ENCODE measurements around the gene ELMO2.

DNA sequence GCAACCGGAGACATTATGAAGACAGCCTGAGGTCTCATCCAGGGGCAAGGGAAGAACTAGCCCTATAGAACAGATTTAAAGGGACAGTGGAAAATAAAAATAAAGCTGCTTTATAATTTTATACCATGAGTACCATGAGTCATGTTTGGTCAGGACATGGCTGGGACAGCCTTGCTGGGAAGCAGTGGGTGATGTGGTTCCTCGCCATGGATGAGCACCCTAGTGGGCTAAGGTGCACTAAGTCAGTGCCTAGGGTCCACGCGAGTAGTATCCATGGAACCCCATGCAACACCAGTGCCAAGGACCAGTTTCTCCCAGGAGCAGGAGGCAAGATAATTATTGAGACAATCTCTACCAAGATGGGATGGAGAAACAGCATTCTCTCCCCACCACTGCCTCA lies 33.4 kb upstream of the ELMO2 start:
- TF ChIP-seq EZH2 (IDR thresholded peaks at IDR 0.05; ENCODE audit: borderline replicate concordance, low read depth, low read length) (no peak), U2AF1 (optimal IDR thresholded peaks at IDR 0.05; ENCODE audit: low read depth, low read length) (no peak), MEF2D (tag; conservative IDR thresholded peaks at IDR 0.05; ENCODE audit: low read depth) (no peak)
- TF ChIP-seq, protein P1, sequence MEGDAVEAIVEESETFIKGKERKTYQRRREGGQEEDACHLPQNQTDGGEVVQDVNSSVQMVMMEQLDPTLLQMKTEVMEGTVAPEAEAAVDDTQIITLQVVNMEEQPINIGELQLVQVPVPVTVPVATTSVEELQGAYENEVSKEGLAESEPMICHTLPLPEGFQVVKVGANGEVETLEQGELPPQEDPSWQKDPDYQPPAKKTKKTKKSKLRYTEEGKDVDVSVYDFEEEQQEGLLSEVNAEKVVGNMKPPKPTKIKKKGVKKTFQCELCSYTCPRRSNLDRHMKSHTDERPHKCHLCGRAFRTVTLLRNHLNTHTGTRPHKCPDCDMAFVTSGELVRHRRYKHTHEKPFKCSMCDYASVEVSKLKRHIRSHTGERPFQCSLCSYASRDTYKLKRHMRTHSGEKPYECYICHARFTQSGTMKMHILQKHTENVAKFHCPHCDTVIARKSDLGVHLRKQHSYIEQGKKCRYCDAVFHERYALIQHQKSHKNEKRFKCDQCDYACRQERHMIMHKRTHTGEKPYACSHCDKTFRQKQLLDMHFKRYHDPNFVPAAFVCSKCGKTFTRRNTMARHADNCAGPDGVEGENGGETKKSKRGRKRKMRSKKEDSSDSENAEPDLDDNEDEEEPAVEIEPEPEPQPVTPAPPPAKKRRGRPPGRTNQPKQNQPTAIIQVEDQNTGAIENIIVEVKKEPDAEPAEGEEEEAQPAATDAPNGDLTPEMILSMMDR (IDR thresholded peaks at IDR 0.05 in 2 of 3, conservative IDR thresholded peaks at IDR 0.05 in 1 of 3; ENCODE audit: insufficient read depth in 2 of 3, low read depth in 1 of 3, low read length in 3 of 3), result no peak
